GM12891 (cell line): ENCODE results near the gene EEF1AKMT3.
A peak's percentile ranks its signal among the peaks of the same experiment; 100 is the strongest.

Source experiments
- DNase-seq: peaks from one replicate; pipeline ENCODE4 v3.0.0; 2011; ENCODE audit warnings: low spot score; ENCODE audit not compliant: insufficient read length
- FAIRE-seq: peaks from 2 replicates; lab custom pipeline; 2011; peaks lifted over from hg19 to GRCh38; lab: Jason Lieb, UNC
- PAX5 ChIP-seq: IDR thresholded peaks from 2 replicates; pipeline ENCODE4 v1.6.1; 2011; ENCODE audit warnings: low read length, moderate library complexity, mild to moderate bottlenecking; ENCODE audit not compliant: insufficient read depth, severe bottlenecking
- POLR2A ChIP-seq: IDR thresholded peaks from 2 replicates; pipeline ENCODE4 v1.6.1; 2011; ENCODE audit warnings: low read depth, low read length, control low read depth
- POLR2AphosphoS5 ChIP-seq: IDR thresholded peaks from 2 replicates; pipeline ENCODE4 v1.6.1; 2011; ENCODE audit warnings: low read depth, low read length, control low read depth
- POU2F2 ChIP-seq: IDR thresholded peaks from 2 replicates; pipeline ENCODE4 v1.6.1; 2011; ENCODE audit warnings: low read depth, mild to moderate bottlenecking, control low read depth, low read length, moderate library complexity
- SPI1 ChIP-seq: IDR thresholded peaks from 2 replicates; pipeline ENCODE4 v1.6.1; 2011; ENCODE audit warnings: low read depth, low read length, control low read depth
- TAF1 ChIP-seq: IDR thresholded peaks from 2 replicates; pipeline ENCODE4 v1.6.1; 2011; ENCODE audit warnings: low read depth, low read length, control low read depth

Gene EEF1AKMT3

GRCh38 chr12:57755454-57756372 is 16.7 kb upstream of the EEF1AKMT3 start:
- FAIRE-seq (no peak), DNase-seq (no peak)
- peak; percentile 72 for TF ChIP-seq SPI1
- TF ChIP-seq PAX5 = no peak

GRCh38 chr12:57756406-57757341 is 15.7 kb upstream of the EEF1AKMT3 start:
- DNase-seq (peak; percentile 64), FAIRE-seq (peak; percentile 35)
- TF ChIP-seq POLR2AphosphoS5 (no peak), POLR2A (no peak), SPI1 (no peak)

- TF ChIP-seq SPI1 (no peak), POLR2A (no peak), POU2F2 (no peak), TAF1 (no peak), PAX5 (no peak)
- FAIRE-seq (no peak), DNase-seq (no peak)
Observed at GRCh38 chr12:57757771-57758170, 14.6 kb upstream of the EEF1AKMT3 start.

- TF ChIP-seq TAF1 = no peak
- no peak for TF ChIP-seq POU2F2
- TF ChIP-seq POLR2A = no peak
- no peak for TF ChIP-seq SPI1
- no peak for TF ChIP-seq PAX5
- TF ChIP-seq POLR2AphosphoS5 = no peak
- DNase-seq = no peak
- FAIRE-seq = no peak
Observed at GRCh38 chr12:57758552-57759359, 13.7 kb upstream of the EEF1AKMT3 start.

- FAIRE-seq = peak; percentile 43
Observed at GRCh38 chr12:57759360-57759980, 12.9 kb upstream of the EEF1AKMT3 start.

GRCh38 chr12:57760347-57760982 is 11.9 kb upstream of the EEF1AKMT3 start:
- TF ChIP-seq POLR2AphosphoS5 (no peak), TAF1 (no peak), PAX5 (no peak), POU2F2 (no peak), SPI1 (no peak), POLR2A (no peak)
- DNase-seq = no peak
- FAIRE-seq = no peak

More at GRCh38 chr12:57759360-57759980, 12.9 kb upstream of the EEF1AKMT3 start:
- TF ChIP-seq POU2F2 = 0 out of 2 replicates have a peak, but pooled peaks have one; percentile 12
- TF ChIP-seq PAX5 = no peak
- DNase-seq = no peak

GRCh38 chr12:57761391-57761998 is 10.9 kb upstream of the EEF1AKMT3 start:
- DNase-seq (no peak), FAIRE-seq (no peak)
- TF ChIP-seq POU2F2 = no peak
- no peak for TF ChIP-seq PAX5
- TF ChIP-seq POLR2AphosphoS5 = no peak
- no peak for TF ChIP-seq SPI1
- no peak for TF ChIP-seq TAF1
- no peak for TF ChIP-seq POLR2A

GRCh38 chr12:57762463-57762862 is 10.0 kb upstream of the EEF1AKMT3 start:
- TF ChIP-seq PAX5 (no peak), POLR2AphosphoS5 (no peak), POLR2A (no peak), POU2F2 (no peak), SPI1 (no peak), TAF1 (no peak)
- FAIRE-seq = no peak
- DNase-seq = no peak
